Omental fat pad (tissue), 4 donors: ENCODE results near the gene CASK. TPM values are rescaled to one million over a fixed set of nuclear protein-coding genes. Genes with fewer than 3 reads are reported as not detected.

Experiments
- ATAC-seq: fragments of 150-250 bp; one replicate; pipeline ENCODE4 v1.9.1; 2016; ENCODE audit warnings: mild to moderate bottlenecking, moderate library complexity; ENCODE audit not compliant: low FRiP score
- DNase-seq: peaks from one replicate; pipeline ENCODE4 v3.0.0-alpha.2; 2019; ENCODE audit warnings: low spot score
- total RNA-seq, 4 donors: library from RNA; depleted of rRNA; stranded (reverse); fragments of >200 nt; gene quantifications; one replicate each; pipeline ENCODE4 v1.1.0, GENCODE V29; 2016
- TF ChIP-seq, protein P1 (sequence below), 3 donors: fragments of 450-650 bp; IDR thresholded peaks; one replicate each; pipeline ENCODE4 v1.5.1; 2016 to 2017; ENCODE audit warnings: antibody characterized with exemption in 3 of 3, mild to moderate bottlenecking in 3 of 3, moderate library complexity in 2 of 3

CASK gene
- total RNA-seq, 4 donors from 2014 or later, result 26.8 to 42.4 (median 32.9) TPM

- DNase-seq, result no peak
- ATAC-seq, result no peak
- TF ChIP-seq, protein P1, sequence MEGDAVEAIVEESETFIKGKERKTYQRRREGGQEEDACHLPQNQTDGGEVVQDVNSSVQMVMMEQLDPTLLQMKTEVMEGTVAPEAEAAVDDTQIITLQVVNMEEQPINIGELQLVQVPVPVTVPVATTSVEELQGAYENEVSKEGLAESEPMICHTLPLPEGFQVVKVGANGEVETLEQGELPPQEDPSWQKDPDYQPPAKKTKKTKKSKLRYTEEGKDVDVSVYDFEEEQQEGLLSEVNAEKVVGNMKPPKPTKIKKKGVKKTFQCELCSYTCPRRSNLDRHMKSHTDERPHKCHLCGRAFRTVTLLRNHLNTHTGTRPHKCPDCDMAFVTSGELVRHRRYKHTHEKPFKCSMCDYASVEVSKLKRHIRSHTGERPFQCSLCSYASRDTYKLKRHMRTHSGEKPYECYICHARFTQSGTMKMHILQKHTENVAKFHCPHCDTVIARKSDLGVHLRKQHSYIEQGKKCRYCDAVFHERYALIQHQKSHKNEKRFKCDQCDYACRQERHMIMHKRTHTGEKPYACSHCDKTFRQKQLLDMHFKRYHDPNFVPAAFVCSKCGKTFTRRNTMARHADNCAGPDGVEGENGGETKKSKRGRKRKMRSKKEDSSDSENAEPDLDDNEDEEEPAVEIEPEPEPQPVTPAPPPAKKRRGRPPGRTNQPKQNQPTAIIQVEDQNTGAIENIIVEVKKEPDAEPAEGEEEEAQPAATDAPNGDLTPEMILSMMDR (IDR thresholded peaks at IDR 0.05), result no peak
Measured at GRCh38 chrX:41718481-41719235, 204.7 kb downstream of the CASK start.

DNA sequence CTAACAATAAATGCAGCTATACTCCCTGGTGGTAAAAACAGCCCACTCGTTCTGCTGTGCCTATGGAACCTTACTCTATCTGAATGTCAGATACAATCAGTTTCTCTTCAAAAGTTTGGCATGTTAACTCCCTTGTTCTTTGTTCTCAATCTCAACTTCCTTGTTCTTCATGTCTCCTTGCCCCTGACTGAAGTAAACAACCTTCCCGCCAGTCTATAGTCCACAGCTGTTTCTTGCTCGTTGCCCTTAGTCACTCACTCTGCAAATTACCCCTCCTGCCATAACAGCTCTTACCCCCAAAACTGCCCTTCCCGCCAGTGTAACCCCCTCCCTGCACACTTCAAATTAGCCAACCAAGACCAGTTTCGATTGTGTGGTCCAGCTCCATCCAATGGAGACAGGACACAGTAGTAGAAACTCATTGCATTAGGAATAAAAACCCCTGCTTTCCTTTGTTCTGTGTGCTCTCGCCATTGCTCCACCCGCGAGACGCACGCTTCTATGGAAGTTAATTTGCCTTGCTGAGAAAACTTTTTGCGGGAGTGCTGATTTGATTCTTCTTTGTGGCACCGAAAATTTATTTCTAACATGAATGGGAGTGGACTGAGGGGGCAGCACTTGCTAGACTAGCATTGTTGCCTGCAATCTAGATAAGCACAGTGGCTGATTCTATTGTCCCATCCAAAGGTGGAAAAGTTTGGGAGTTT, 206.4 kb downstream of the CASK start:
- ATAC-seq, result no peak
- TF ChIP-seq, protein P1 (IDR thresholded peaks at IDR 0.05), result no peak
- DNase-seq, result no peak

DNA sequence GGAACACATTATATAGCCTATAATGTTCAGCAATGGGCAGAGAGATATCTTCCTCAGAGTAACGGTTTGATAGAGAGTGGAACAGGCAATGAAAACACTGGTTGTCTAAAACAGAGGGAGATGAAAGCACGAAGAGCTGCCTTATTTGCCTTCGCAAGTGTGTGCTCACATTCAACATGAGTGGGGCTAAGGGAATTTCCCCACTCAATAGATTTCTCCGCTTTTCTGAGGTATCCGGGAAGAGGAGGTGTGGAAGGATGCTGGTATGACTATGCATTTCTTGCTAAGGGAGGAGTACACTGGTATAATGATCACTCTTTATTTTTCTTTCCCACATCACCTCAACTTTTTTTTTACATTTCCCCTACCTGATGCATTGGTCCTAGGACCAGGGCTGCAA, 207.1 kb downstream of the CASK start:
- ATAC-seq, result no peak
- TF ChIP-seq, protein P1 (IDR thresholded peaks at IDR 0.05), result no peak
- DNase-seq, result no peak

DNA sequence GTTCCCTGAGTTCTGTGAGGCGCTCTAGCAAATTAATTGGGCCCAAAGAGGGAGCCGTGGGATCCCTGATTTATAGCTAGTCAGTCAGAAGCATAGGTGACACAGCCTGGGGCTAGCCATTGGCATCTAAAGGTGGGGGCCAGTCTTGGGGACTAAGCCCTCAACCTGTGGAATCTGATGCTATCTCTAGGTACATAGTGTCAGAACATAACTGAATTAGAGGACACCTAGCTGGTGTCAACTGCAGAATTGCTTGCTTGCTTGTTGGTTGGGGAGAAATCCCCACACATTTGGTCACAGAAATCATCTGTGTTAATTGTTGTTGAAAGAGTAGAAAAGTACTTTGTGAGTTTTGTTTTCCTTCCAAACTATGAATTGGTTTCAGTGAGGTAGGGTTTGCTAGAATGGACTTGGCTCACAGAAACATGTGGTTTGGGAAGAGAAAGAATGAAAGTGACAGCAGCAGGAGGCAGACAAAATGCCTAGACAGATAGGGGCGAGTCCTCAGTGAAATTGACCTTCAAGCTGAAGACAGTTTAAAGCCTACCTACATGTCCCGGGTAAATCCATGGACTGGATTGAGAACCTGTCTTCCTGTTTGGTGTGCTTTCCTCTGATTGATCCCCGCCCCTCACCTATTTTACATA, 212.2 kb downstream of the CASK start:
- TF ChIP-seq, protein P1 (IDR thresholded peaks at IDR 0.05), result no peak
- DNase-seq (no peak), ATAC-seq (no peak)

DNA sequence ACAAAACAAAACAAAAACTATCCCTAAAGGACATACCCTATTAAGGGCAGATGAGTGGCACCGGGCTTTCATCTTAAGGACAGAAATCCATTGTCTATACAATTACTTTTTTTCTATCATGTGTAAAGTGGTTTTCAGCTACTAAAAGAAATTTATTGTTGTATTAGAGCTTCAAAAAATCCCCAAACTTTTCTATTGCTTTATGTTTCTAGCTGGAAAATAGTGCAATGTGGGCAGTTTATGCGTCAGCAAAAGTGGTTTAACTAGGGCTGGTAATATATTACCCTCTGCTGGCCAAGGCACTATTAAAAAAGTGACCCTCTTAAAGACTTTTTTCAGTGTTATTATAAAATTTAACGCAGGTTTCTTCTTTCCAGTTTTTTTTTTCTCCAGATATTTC, 214.9 kb downstream of the CASK start:
- TF ChIP-seq, protein P1 (IDR thresholded peaks at IDR 0.05), result no peak
- DNase-seq (no peak), ATAC-seq (no peak)

DNA sequence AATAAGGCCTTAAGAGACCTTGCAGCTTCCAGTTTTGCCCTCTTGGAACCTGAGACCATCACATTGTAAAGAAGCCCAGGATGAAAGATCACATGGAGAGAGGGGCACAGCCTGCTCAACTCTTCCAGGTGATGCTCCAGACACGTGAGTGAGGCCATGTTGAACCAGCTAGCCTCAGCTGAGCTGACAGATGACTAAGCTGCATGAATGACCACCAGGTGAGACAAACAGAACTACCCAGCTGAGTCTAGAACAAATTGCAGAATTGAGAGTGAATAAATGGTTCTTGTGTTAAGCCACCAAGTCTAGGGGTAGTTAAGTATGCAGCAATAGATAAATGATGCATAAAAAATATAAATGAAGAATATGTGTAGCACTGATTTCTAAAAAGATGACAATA, 216.1 kb downstream of the CASK start:
- no peak for ATAC-seq
- TF ChIP-seq, protein P1 (IDR thresholded peaks at IDR 0.05), result no peak

More for the DNA sequence above, 216.1 kb downstream of the CASK start:
- DNase-seq, result no peak
